Neural cell (in vitro differentiated cells): ENCODE measurements around the gene DDX49.

Source experiments
- CTCF ChIP-seq: fragments of 450-650 bp; IDR thresholded peaks from 2 replicates; pipeline ENCODE4 v1.5.1; 2014; ENCODE audit warnings: antibody characterized with exemption, mild to moderate bottlenecking, moderate library complexity; ENCODE audit not compliant: poor library complexity, severe bottlenecking
- EP300 ChIP-seq: fragments of 450-650 bp; conservative IDR thresholded peaks from 2 replicates; pipeline ENCODE4 v1.6.1; 2014; ENCODE audit warnings: antibody characterized with exemption, mild to moderate bottlenecking, moderate library complexity; ENCODE audit not compliant: poor library complexity, severe bottlenecking
- EZH2 ChIP-seq: fragments of 200-600, 300-800 bp; shearing (Covaris generic), sonication (generic); IDR thresholded peaks from 2 replicates; pipeline ENCODE4 v1.6.1; 2014; ENCODE audit warnings: antibody characterized with exemption, low read length, borderline replicate concordance, mild to moderate bottlenecking; ENCODE audit not compliant: insufficient read depth, poor library complexity, severe bottlenecking
- MXI1 ChIP-seq: fragments of 450-650 bp; conservative IDR thresholded peaks from 2 replicates; pipeline ENCODE4 v1.6.1; 2014; ENCODE audit warnings: antibody characterized with exemption, mild to moderate bottlenecking; ENCODE audit not compliant: poor library complexity, severe bottlenecking
- POLR2AphosphoS5 ChIP-seq: IDR thresholded peaks from 2 replicates; pipeline ENCODE4 v1.6.1; 2012
- REST ChIP-seq: IDR thresholded peaks from 2 replicates; pipeline ENCODE4 v1.6.1; 2012; ENCODE audit warnings: borderline replicate concordance
- SMC3 ChIP-seq: fragments of 450-650 bp; conservative IDR thresholded peaks from 2 replicates; pipeline ENCODE4 v1.6.1; 2014; ENCODE audit warnings: antibody characterized with exemption, mild to moderate bottlenecking, moderate library complexity; ENCODE audit not compliant: poor library complexity
- TAF1 ChIP-seq: IDR thresholded peaks from 2 replicates; pipeline ENCODE4 v1.6.1; 2012; ENCODE audit warnings: low read depth

- TF ChIP-seq CTCF: no peak
- TF ChIP-seq EZH2: no peak
- no peak for TF ChIP-seq POLR2AphosphoS5
- no peak for TF ChIP-seq MXI1
- no peak for TF ChIP-seq REST
- no peak for TF ChIP-seq SMC3
- no peak for TF ChIP-seq TAF1
- no peak for TF ChIP-seq EP300
These were observed 52.8 kb downstream of the DDX49 start for GRCh38 chr19:18972301-18972811.
